Cardiac muscle cell (in vitro differentiated cells and primary cell): ENCODE data around the gene CMIP. TPM values are rescaled to one million over a fixed set of nuclear protein-coding genes. Genes with fewer than 3 reads are reported as not detected.

Source experiments
- DNase-seq, 2 donors: peaks; one replicate each; pipeline versions ENCODE4 v3.0.0 to v3.0.0-alpha.2; 2010 to 2017; ENCODE audit warnings: low read depth in 1 of 2, low spot score in 1 of 2
- H3K27ac ChIP-seq: fragments of 200-600 bp; sonication (generic); 2 replicates; pipeline ENCODE4 v1.5.1; 2016
- H3K27me3 ChIP-seq: fragments of 200-600 bp; sonication (generic); 2 replicates; pipeline ENCODE4 v1.6.0; 2016; ENCODE audit warnings: control low read depth
- H3K36me3 ChIP-seq: fragments of 200-600 bp; sonication (generic); 2 replicates; pipeline ENCODE4 v1.5.1; 2016; ENCODE audit warnings: control low read depth
- H3K4me1 ChIP-seq: fragments of 200-600 bp; sonication (generic); 2 replicates; pipeline ENCODE4 v1.8.1; 2017; ENCODE audit warnings: low read depth, mild to moderate bottlenecking, mixed run types
- H3K4me3 ChIP-seq: fragments of 200-600 bp; sonication (generic); 2 replicates; pipeline ENCODE4 v1.5.1; 2016; ENCODE audit warnings: mild to moderate bottlenecking
- H3K9me3 ChIP-seq: fragments of 200-600 bp; sonication (generic); 2 replicates; pipeline ENCODE4 v1.5.1; 2017; ENCODE audit warnings: low read depth, mild to moderate bottlenecking, control low read depth
- CTCF ChIP-seq: IDR thresholded peaks from 2 replicates; pipeline ENCODE4 v1.5.1; 2012; ENCODE audit warnings: low read depth, mild to moderate bottlenecking, low read length
- polyA plus RNA-seq: library from polyadenylated mRNA; unstranded; fragments of >200 nt; fragmentation: Nextera tagmentation; extraction: Ambion mirVana; gene quantifications from 2 replicates; pipeline ENCODE4 v1.2.1, GENCODE V29; 2016
- total RNA-seq: library from RNA; depleted of rRNA; stranded (reverse); fragments of >200 nt; gene quantifications from 2 replicates; pipeline ENCODE4 v1.2.3, GENCODE V29; 2016

CMIP gene
- total and polyA plus RNA-seq, 2 experiments from 2014 or later, result 1.8 to 22.2 TPM

- no peak overlapping the region for H3K27ac ChIP-seq
- H3K4me3 ChIP-seq, result no peak overlapping the region
- DNase-seq, result no peak
- peaks cover 2% of the 10 kb centered on the region for H3K36me3 ChIP-seq
- H3K4me1 ChIP-seq, result no peaks in the 10 kb centered on the region
- H3K27me3 ChIP-seq, result no peaks in the 10 kb centered on the region
- H3K9me3 ChIP-seq, result no peaks in the 10 kb centered on the region
- TF ChIP-seq CTCF, result no peak
These were observed 235.3 kb downstream of the CMIP start for GRCh38 chr16:81679721-81680430.

- H3K36me3 ChIP-seq, result peaks cover 2% of the 10 kb centered on the region
- H3K27ac ChIP-seq, result no peak overlapping the region
- no peaks in the 10 kb centered on the region for H3K9me3 ChIP-seq
- H3K27me3 ChIP-seq, result no peaks in the 10 kb centered on the region
- TF ChIP-seq CTCF, result no peak
- no peak for DNase-seq
- H3K4me3 ChIP-seq, result no peak overlapping the region
- no peaks in the 10 kb centered on the region for H3K4me1 ChIP-seq
These were observed 236.1 kb downstream of the CMIP start for GRCh38 chr16:81680444-81681275.

- DNase-seq, result no peak
- Histone ChIP-seq H3K27me3 (no peaks in the 10 kb centered on the region), H3K36me3 (peaks cover 2% of the 10 kb centered on the region), H3K4me1 (peaks cover 2% of the 10 kb centered on the region), H3K9me3 (no peaks in the 10 kb centered on the region), H3K4me3 (no peak overlapping the region), H3K27ac (no peak overlapping the region)
- TF ChIP-seq CTCF, result no peak
These were observed 236.7 kb downstream of the CMIP start for GRCh38 chr16:81681311-81681710.

- Histone ChIP-seq H3K4me3 (no peak overlapping the region), H3K9me3 (no peaks in the 10 kb centered on the region), H3K4me1 (peaks cover 5% of the 10 kb centered on the region), H3K27me3 (no peaks in the 10 kb centered on the region), H3K36me3 (peaks cover 2% of the 10 kb centered on the region), H3K27ac (no peak overlapping the region)
- no peak for TF ChIP-seq CTCF
- DNase-seq, result no peak
These were observed 239.7 kb downstream of the CMIP start for GRCh38 chr16:81684242-81684837.

GRCh38 chr16:81684901-81685300, 240.3 kb downstream of the CMIP start:
- Histone ChIP-seq H3K4me3 (no peak overlapping the region), H3K36me3 (peaks cover 1% of the 10 kb centered on the region), H3K9me3 (no peaks in the 10 kb centered on the region), H3K27ac (peak overlapping the region; percentile 25), H3K4me1 (peaks cover 5% of the 10 kb centered on the region), H3K27me3 (no peaks in the 10 kb centered on the region)
- TF ChIP-seq CTCF, result no peak
- no peak for DNase-seq
